ENCODE data around the gene DUOX1. TPM values are rescaled to one million over a fixed set of nuclear protein-coding genes. Genes with fewer than 3 reads are reported as not detected.

DUOX1 gene
- polyA plus RNA-seq, 1 donor (not counting 4 experiments of a cell fraction or from before 2014, with no cell fraction given) = 16.3 TPM

- Histone ChIP-seq H3K4me3 (ENCODE audit: control insufficient read depth in 2 of 3, extremely low read depth in 1 of 3, insufficient read depth in 2 of 3, low read depth in 1 of 3, low read length in 3 of 3) (no peak overlapping the region), H2AFZ (ENCODE audit: control insufficient read depth, low read length) (no peak overlapping the region), H3K9me1 (ENCODE audit: control insufficient read depth, extremely low read depth, insufficient read depth, low read length) (no peaks in the 10 kb centered on the region), H3K9ac (ENCODE audit: control insufficient read depth, extremely low read depth, insufficient read depth, low read length) (no peak overlapping the region), H3K9me3 (ENCODE audit: control insufficient read depth, low read depth, low read length) (no peaks in the 10 kb centered on the region), H4K20me1 (ENCODE audit: control insufficient read depth, extremely low read depth, insufficient read depth, low read length) (no peaks in the 10 kb centered on the region), H3K4me2 (ENCODE audit: control insufficient read depth, extremely low read depth, insufficient read depth, low read depth, low read length) (no peak overlapping the region), H3K4me1 (ENCODE audit: control insufficient read depth, extremely low read depth, insufficient read depth, low read length) (no peaks in the 10 kb centered on the region), H3K27ac (ENCODE audit: control insufficient read depth, insufficient read depth, low read length) (no peak overlapping the region), H3K36me3 (ENCODE audit: control insufficient read depth in 2 of 2, extremely low read depth in 1 of 2, insufficient read depth in 2 of 2, low read length in 2 of 2) (no peaks in the 10 kb centered on the region), H3K27me3 (ENCODE audit: control insufficient read depth, extremely low read depth, insufficient read depth, low read length) (peaks cover 14% of the 10 kb centered on the region), H3K79me2 (ENCODE audit: control insufficient read depth, insufficient read depth, low read length) (no peaks in the 10 kb centered on the region)
- FAIRE-seq = no peak
- dilution Hi-C loops (cut with MboI; ENCODE audit: extremely low pct_ligation_motif_present, low sequenced_read_pairs) = no loop called here
- DNase-seq (ENCODE audit: low read depth, low spot score) = no peak
- TF ChIP-seq EZH2 (IDR thresholded peaks at IDR 0.05; ENCODE audit: low read length) (no peak), CTCF (optimal IDR thresholded peaks at IDR 0.05 in 1 of 3, IDR thresholded peaks at IDR 0.05 in 1 of 3, conservative IDR thresholded peaks at IDR 0.05 in 1 of 3; ENCODE audit: extremely low read depth in 1 of 3, insufficient read depth in 2 of 3, low read length in 3 of 3) (no peak)
Measured at GRCh38 chr15:45185069-45185779, 55.4 kb downstream of the DUOX1 start.

- no peak overlapping the region for H3K27ac ChIP-seq (ENCODE audit: control insufficient read depth, insufficient read depth, low read length)
- no peaks in the 10 kb centered on the region for H3K4me1 ChIP-seq (ENCODE audit: control insufficient read depth, extremely low read depth, insufficient read depth, low read length)
- H3K9me1 ChIP-seq (ENCODE audit: control insufficient read depth, extremely low read depth, insufficient read depth, low read length) = no peaks in the 10 kb centered on the region
- H4K20me1 ChIP-seq (ENCODE audit: control insufficient read depth, extremely low read depth, insufficient read depth, low read length) = no peaks in the 10 kb centered on the region
- FAIRE-seq = no peak
- no peaks in the 10 kb centered on the region for H3K36me3 ChIP-seq (ENCODE audit: control insufficient read depth in 2 of 2, extremely low read depth in 1 of 2, insufficient read depth in 2 of 2, low read length in 2 of 2)
- H3K9ac ChIP-seq (ENCODE audit: control insufficient read depth, extremely low read depth, insufficient read depth, low read length) = no peak overlapping the region
- no peak overlapping the region for H3K4me3 ChIP-seq (ENCODE audit: control insufficient read depth in 2 of 3, extremely low read depth in 1 of 3, insufficient read depth in 2 of 3, low read depth in 1 of 3, low read length in 3 of 3)
- no peaks in the 10 kb centered on the region for H3K79me2 ChIP-seq (ENCODE audit: control insufficient read depth, insufficient read depth, low read length)
- dilution Hi-C loops (cut with MboI; ENCODE audit: extremely low pct_ligation_motif_present, low sequenced_read_pairs) = no loop called here
- H3K27me3 ChIP-seq (ENCODE audit: control insufficient read depth, extremely low read depth, insufficient read depth, low read length) = peaks cover 14% of the 10 kb centered on the region
- DNase-seq (ENCODE audit: low read depth, low spot score) = no peak
- H3K9me3 ChIP-seq (ENCODE audit: control insufficient read depth, low read depth, low read length) = no peaks in the 10 kb centered on the region
- TF ChIP-seq CTCF (optimal IDR thresholded peaks at IDR 0.05 in 1 of 3, IDR thresholded peaks at IDR 0.05 in 1 of 3, conservative IDR thresholded peaks at IDR 0.05 in 1 of 3; ENCODE audit: extremely low read depth in 1 of 3, insufficient read depth in 2 of 3, low read length in 3 of 3) (no peak), EZH2 (IDR thresholded peaks at IDR 0.05; ENCODE audit: low read length) (no peak)
- H3K4me2 ChIP-seq (ENCODE audit: control insufficient read depth, extremely low read depth, insufficient read depth, low read depth, low read length) = no peak overlapping the region
- H2AFZ ChIP-seq (ENCODE audit: control insufficient read depth, low read length) = no peak overlapping the region
Measured at GRCh38 chr15:45185903-45186770, 56.3 kb downstream of the DUOX1 start.

All from keratinocyte (primary cell).